ENCODE measurements around the gene DNAJC18.
"Not testable (repeated sequence)": the region's sequence is repeated elsewhere in the genome, so short reads cannot be mapped to it uniquely, and the experiment has no call there.

Gene DNAJC18

DNA sequence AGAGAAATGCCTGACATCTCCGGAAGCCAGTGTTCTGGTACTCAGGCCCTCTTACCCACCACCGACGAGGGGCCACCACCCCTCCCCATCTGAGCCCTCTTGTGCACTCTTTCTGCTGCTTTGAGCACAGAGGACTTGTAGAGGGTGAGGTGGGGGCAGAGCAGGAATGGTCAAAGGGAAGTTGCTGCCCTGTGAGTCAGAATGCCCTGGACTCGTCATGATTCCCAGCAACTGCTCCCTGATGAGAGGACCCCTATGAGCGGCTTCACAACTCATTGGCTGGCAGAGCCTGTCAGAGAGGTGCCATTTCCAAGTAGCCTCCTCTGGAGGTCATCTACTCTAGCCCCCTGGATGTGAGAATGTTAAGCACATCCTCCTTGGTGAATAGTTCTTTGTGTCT is 22.4 kb upstream of the DNAJC18 start:
- in situ Hi-C loops (cut with MboI; ENCODE audit: low sequenced_read_pairs): no loop called here

DNA sequence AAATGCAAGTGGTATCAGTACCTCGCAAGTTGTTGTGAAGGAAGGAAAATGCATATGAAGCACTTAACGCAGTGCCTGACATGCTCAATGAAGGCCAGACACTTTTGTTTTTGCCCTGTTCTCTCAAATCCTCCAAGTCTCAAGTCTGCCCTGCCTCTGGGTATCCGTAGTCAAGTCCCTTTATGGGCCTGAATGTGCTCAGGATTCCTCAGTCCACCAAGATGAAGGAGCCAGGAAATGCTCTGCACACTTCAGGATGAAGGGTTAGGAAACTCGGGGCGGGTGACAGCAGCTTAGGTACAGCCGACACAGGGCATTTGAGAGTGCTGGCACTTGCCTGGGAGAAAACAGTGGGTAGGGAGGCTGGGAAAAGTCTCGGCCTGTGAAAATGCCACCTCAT is 21.9 kb upstream of the DNAJC18 start:
- in situ Hi-C loops (cut with MboI; ENCODE audit: low sequenced_read_pairs): no loop called here

DNA sequence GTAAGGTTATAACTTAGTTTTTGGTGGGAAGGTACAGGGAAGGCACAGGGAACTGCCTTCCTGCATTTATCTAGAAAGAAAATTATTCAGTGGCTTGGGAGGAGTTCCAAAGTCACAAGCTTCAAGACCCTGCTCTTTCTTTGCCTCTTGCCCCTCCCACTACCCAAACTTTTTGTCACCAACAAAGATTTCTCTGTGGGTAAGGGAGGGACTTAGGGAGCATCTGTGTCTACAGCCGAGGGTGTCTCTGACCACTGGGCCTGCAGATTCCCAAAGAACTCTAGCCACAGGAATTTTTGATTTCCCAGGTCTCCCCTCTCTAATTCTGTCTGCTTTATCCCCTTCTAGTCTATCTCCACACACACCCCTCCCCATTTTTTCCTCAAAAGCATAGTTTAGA is 21.1 kb upstream of the DNAJC18 start:
- in situ Hi-C loops (cut with MboI; ENCODE audit: low sequenced_read_pairs): no loop called here

DNA sequence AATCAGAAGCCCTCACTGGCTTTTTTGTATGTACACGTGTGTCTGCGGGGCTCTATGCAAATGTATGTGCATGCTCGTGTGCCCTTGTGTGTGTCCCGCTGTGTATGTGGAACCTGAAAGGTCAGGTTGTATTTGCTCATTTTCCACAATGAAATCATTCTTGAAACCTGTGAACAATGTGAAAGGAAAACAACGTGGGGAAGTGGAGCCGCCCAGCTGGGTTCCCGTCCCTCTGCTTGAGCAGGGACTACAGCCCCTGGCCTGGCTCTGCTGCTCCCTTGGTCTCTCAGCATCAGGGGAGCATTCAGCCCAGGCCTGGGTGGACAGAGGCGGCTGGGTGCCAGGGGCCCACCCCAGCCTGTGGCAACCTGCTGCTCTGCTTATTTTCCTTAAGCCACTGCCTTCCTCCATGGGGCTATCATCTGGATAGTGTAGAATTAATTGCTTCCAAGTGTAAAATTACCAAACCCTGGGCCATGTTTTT is 20.2 kb upstream of the DNAJC18 start:
- in situ Hi-C loops (cut with MboI; ENCODE audit: low sequenced_read_pairs): no loop called here

DNA sequence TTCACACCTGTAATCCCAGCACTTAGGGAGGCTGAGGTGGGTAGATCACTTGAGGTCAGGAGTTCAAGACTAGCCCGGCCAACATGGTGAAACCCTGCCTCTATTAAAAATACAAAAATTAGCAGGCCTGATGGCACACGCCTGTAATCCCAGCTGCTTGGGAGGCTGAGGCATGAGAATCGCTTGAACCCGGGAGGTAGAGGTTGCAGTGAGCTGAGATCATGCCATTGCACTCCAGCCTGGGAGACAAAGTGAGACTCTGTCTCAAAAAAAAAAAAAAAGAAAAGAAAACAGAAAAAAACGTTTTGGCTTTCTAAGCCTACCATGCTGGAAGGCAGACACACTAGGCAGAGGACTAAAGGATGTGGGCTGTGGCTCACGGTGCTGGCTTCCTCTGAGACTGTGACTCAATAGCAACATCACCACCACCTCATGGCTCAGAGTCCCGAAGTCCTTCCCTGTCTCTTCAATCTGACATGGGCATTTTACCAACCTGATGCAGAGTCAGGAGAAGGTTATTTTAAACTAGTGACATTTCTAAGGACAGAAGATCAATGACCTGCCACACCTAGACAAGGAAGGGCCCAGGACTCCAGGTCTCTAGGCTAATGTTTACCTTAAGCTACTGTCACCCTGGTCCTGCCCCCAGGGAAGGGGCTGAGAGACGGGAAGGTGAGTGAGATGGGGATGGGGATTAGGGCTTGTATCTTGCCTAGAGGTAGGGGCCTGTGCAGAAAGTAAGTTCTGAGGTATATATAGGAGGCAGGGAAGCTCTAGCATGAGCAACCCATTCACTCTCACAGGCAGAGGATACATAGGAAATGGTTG is 19.5 kb upstream of the DNAJC18 start:
- in situ Hi-C loops (cut with MboI; ENCODE audit: low sequenced_read_pairs): no loop called here

DNA sequence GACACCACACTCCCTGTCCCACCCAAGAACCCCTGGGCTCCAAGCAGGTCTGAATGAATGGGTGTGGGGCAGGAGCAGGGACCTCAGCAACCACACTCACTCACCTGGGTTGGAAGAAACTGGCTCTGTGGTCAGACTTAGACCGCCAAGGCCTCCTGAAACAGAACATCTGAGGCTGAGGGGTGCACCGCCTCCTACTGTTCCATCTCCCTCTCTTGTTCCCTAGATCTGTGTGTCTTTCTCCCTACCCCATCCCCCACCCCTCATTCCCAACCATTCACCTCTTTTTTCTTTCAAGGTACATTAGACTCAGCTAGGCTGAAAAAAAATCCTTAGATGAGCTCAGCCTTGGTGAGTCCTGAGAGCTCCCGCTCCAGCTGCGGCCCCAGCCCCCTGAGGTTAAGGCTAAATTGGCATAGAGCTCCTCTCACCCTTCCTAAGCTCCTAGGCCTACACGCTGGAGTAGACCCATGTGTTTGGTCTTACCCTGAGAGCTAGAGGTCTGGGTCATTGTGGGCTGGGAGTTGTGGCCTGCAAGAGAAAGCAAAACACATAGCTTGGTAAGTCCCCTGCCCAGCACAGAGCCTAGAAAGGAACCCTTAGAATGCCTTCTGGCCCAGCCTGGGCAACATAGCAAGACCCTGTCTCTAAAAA is 18.5 kb upstream of the DNAJC18 start:
- in situ Hi-C loops (cut with MboI; ENCODE audit: low sequenced_read_pairs): no loop called here

DNA sequence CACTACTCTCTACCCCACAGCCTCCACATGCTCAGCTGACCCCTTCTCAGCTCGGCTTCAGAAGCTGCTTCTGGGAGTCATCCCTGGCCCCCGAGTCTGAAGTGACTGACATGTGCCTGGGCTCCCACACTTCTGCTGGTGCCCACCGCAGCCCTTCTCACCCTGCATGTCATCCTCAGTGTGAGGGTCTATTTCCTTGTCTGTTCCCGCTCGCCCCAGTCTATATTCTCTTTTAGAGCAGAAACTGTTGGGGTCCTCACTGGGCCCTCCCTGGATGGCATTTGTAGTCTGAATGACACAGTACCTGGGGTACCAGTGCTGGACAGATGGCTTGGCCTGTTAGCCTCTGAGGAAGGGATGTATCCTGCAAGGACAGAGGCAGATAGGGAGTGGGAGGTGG is 17.9 kb upstream of the DNAJC18 start:
- in situ Hi-C loops (cut with MboI; ENCODE audit: low sequenced_read_pairs): no loop called here

DNA sequence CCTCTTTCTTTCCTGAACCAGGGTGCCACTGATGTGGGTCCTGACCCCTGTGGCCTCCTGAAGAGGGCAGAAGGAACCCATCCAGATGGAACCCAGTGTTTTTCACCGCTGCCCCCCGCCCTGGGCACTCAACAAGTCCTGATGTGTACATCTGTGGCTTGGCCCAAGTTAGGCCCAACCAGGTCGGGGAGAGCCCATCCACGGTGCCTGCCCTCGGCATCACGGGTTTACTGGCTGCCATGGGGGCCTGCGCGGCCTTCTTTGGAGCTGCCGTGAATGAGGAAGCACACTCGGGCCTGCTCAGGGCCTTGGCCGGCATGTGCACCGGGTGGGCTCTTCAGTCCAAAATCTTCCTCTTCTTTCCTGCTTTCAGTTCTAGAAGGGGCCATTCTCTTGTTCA is 17.5 kb upstream of the DNAJC18 start:
- in situ Hi-C loops (cut with MboI; ENCODE audit: low sequenced_read_pairs): no loop called here

DNA sequence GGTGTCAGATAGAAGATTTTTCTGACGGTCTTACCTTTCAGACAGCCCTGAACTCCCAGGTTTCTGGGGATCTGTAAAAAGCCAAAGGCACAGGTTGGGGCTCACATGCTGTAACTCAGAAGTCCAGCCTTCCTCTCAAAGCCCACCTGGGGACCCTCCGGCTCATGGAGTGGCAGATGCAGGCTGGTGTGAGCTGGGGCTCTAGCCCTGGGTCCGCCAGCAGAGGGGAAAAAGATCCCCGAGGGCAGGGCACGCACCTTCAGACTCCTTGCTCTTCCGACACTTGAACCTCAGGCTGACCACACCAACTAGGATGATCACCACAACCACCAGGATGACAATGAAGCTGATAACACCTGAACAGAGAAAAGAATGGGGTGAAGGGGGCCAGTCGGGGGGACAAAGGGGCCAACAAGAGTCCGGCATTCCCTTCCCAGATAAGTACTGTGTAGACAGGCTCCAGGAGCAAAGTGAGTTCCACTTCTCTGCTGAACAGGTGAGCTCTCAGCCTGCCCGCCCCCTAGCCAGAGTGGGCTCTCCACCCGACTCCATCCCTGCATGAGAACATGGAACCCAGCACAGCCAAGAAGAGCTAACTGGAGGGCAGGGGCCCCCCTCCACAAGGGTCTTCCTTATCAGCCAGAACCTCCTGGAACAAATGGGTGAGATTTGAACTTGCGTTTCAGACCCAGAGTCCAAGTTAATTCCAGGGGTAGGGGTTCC is 15.4 kb upstream of the DNAJC18 start:
- in situ Hi-C loops (cut with MboI; ENCODE audit: low sequenced_read_pairs): no loop called here

DNA sequence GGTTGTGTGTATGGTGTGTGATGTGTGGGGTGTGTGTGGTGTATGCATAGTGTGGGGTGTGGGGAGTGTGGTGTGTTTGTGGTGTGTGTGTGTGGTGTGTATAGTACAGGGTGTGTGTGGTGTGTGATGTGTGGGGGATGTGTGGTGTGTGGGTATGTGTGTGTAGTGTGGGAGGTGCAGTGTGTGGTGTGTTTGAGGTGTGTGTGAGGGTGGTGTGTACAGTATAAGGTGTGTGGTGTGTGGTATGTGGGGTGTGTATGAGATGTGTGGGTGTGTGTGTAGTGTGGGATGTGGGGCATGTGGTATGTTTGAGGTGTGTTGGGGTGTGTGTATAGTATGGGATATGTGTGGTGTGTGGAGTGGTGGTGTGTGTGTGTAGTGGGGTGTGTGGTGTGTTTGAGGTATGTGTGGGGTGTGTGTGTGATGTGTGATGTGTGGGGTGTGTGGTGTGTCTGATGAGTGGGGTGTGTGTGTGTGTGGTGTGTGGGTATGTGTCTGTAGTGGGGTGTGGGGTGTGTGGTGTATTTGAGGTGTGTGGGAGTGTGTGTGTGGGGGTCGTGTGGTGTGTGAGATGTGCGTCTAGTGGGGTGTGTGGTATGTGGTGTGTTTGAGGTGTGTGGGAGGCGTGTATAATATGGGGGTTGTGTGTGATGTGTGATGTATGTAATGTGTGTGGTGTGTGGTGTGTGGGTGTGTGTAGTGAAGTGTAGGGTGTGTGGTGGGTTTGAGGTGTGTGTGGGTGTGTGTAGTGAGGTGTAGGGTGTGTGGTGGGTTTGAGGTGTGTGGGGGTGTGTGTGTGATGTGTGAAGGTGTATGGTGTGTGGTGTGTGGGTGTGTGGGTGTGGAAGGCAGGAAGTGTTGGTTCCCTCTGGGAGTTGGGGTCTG is 14.6 kb upstream of the DNAJC18 start:
- in situ Hi-C loops (cut with MboI; ENCODE audit: low sequenced_read_pairs): no loop called here

DNA sequence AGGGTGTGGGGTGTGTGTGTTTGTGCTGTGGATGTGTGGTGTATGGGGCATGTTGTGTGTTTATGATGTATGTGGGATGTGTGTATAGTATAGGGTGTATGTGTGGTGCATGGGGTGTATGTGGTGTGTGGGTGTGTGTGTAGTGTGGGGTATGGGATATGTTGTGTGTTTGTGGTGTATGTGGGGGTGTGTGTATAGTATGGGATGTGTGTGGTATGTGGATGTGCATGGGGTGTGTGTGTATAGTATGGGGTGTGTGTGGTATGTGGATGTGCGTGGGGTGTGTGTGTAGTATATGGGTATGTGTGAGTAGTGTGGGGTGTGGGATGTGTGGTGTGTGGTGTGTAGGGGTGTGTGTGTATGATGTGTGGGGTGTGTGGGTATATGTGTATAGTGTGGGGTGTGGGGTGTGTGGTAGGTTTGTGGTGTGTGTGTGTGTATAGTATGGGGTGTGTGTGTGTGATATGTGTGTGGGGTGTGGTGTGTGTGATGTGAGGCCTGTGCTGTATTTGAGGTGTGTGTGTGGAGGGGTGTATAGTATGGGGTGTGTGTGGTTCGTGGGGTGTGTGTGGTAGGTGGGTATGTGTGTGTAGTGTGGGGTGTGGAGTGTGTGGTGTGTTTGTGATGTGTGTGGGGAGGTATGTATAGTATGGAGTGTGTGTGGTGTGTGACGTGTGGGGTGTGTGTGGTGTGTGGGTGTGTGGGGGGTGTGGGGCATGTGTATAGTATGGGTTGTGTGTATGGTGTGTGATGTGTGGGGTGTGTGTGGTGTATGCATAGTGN is 12.7 kb upstream of the DNAJC18 start:
- in situ Hi-C loops (cut with MboI; ENCODE audit: low sequenced_read_pairs): no loop called here

DNA sequence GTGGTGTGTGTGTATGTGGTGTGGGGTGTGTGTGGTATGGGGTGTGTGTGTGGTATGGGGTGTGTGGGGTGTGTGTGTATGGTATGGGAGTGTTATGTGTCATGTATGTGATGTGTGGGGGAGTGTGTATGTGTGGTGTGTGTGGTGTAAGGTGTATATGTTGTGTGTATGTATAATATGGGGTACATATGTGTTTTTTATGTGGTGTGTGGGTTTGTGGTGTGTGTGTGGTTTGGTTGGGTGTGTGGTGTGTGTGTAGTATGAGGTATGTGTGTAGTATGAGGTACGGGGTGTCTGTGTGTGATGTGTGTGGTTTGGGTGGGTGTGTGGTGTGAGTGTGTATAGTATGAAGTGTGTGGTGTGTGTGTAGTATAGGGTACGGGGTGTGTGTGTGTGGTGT is 11.9 kb upstream of the DNAJC18 start:
- in situ Hi-C loops (cut with MboI; ENCODE audit: low sequenced_read_pairs): no loop called here

DNA sequence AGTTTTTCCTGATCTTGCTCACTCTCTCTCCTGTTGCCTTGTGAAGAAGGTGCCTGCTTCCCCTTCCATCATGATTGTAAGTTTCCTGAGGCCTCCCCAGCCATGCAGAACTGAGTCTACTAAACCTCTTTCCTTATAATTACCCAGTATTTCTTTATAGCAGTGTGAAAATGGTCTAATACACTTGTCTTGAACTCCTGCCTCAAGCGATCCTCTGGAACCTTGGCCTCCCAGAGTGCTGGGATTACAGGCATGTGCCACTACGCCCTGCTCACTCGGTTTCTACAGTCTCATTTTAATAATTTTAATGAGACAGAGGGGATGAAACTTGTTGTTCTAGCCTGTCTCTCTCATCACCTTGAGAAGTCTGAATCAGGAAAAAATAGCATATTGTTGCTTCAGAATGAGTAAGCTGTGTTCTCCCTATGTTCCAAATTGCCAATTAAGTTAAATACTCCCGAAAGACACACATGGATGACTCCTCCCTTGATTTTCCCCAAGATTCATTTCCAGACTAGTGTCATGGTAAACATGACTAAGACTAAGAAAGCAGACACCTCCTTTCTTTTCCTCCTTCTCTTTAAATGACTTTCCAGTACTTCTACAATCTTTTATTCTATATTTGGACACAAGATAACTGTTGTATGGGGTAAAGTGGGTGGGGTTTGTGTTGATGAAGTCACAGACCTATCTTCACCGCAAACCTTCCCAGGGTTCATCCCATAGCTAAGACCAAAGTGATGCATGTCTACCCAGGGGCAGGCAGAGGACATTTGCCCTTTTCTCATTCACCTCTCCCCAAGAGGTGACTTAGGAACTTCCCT is 7.8 kb upstream of the DNAJC18 start:
- in situ Hi-C loops (cut with MboI; ENCODE audit: low sequenced_read_pairs): no loop called here

DNA sequence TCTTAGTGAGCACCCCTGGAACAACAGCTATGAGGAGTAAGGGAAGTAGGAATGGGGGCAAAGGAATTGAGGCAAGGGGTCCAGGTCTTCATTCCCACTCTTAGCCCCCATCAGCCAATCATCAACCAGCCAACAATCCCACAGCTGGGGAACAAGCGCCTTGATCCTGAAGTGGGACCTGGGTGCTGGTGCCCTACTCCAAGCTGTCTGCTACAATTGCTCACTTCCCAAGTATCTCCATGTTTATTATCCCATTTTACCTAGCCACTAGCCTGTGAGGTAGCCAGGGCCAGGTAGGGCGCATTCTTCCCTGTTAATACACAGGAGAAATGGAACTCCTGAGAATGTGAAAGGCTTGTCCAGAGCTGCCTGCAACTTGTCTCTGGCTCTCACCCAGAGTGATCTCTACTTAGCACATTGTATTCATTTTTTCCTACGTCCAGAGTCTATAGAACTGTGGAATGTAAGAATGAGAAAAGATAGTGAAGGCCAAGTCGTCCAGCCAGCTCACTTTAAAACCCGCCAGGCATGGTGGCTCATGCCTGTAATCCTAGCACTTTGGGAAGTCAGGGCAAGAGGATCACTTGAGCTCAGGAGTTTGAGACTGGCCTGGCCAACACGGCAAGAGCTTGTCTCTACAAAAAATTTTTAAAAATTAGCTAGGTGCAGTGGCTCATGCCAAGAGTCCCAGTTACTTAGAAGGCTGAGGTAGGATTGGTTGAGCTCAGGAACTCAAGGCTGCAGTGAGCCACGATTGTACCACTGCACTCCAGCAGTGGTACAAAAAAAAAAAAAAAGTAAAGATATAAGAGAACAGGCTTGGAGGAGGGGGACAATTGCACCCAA is 6.2 kb upstream of the DNAJC18 start:
- in situ Hi-C loops (cut with MboI; ENCODE audit: low sequenced_read_pairs): no loop called here

DNA sequence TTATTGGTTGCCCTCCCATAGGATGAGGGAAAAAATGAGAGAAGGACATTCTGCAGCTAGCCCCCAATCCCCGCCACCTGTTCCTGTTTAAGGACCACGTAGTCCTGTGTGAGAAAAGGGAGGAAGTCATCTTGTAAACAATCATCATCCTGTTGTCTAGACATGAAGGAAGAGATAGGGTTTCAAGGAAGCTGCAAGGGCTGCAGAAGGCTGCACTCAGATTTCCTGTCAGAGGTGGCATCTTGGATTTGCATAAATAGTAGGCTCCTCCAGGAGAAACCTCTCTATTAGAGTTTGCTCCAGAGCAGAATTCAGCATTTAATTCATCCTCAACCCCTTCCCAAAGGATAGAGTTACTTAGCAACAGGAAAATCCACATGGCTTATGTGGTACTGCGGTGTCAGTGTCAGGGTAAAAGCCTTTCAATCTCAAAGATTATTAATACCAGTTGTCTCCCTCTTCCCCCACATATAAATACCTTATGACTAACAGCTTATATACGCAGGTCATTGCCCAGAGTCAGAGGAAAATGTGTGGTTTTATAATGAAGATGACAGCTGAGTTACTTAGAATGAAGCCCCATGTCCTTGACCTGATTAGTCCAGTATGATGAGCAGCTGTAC is 4.6 kb upstream of the DNAJC18 start:
- in situ Hi-C loops (cut with MboI; ENCODE audit: low sequenced_read_pairs): no loop called here

DNA sequence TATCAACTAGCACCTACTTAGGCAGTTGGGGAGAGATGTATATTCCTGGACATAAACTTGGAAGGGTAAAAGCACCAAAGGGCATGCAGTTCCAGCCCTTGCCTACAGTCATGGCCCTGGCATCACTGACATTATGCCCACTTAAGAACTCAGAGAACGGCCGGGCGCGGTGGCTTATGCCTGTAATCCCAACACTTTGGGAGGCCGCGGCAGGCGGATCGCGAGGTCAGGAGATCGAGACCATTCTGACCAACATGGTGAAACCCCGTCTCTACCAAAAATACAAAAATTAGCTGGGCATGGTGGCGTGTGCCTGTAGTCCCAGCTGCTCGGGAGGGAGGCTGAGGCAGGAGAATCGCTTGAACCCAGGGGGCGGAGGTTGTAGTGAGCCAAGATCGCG is 1.1 kb upstream of the DNAJC18 start:
- in situ Hi-C loops (cut with MboI; ENCODE audit: low sequenced_read_pairs): not testable (repeated sequence)

DNA sequence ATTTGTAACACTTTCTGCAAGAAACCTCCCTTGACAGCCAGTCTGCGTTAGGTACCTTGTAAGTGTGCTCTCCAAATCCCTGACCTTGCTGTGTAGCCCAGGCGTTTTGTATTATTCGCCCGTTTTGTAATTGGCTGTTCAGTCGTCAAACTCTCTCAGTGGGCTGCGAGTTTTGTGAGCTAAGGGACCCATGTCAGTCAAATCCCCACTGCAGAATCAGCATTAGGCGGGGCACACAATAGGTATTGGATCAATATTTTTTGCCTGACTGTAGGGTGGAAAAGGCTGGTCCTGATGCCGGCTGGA is 665 bp downstream of the DNAJC18 start:
- in situ Hi-C loops (cut with MboI; ENCODE audit: low sequenced_read_pairs): no loop called here

DNA sequence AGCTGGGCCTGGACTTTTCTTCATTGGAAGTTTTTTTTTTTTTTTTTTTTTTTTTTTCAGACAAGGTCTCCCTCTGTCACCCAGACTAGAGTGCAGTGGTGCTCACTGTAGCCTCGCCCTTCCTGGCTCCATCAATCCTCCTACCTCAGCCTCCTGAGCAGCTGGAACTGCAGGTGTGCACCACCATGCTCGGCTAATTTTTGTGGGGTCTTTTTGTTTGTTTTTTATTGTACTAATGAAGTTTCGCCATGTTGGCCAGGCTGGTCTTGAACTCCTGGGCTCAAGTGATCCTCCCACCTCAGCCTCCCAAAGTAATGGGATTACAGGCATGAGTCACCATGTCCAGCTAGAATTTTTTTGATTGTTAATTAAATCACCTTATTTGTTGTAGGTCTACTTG is 3.6 kb downstream of the DNAJC18 start:
- in situ Hi-C loops (cut with MboI; ENCODE audit: low sequenced_read_pairs): no loop called here

Data from HL-60/S4 treated with phorbol 12-myristate 13-acetate at 8.2 ng/mL for 4 days and 3 days (cell line).